Stimulated activated effector memory CD8-positive, alpha-beta T cell treated with anti-CD3 and anti-CD28 coated beads, Interleukin-12 subunit alpha, Interleukin-12 subunit beta, amount 100 ng/mL, for 72 hours (primary cell): Measurements from ENCODE around the gene FAM83G.

Experiments
- ATAC-seq: fragments of 150-1000 bp; cut with Tn5 transposase; 2 replicates; pipeline ENCODE4 v1.10.0; 2021
- DNase-seq, 2 donors: peaks; one replicate each; pipeline ENCODE4 v3.0.0; 2021 to 2022; ENCODE audit warnings: low spot score in 2 of 2
- H3K27ac Mint-ChIP-seq: one replicate; pipeline ENCODE4 v1.8.0; 2022; ENCODE audit warnings: mild to moderate bottlenecking, mixed read lengths
- H3K36me3 Mint-ChIP-seq: one replicate; pipeline ENCODE4 v1.8.0; 2022; ENCODE audit warnings: mild to moderate bottlenecking, mixed read lengths
- H3K4me1 Mint-ChIP-seq: one replicate; pipeline ENCODE4 v1.8.0; 2022; ENCODE audit warnings: mixed read lengths
- H3K4me3 Mint-ChIP-seq: one replicate; pipeline ENCODE4 v1.8.0; 2022; ENCODE audit warnings: mild to moderate bottlenecking, mixed read lengths
- H3K9me3 Mint-ChIP-seq: one replicate; pipeline ENCODE4 v1.8.0; 2022; ENCODE audit warnings: mixed read lengths

Gene FAM83G

DNA sequence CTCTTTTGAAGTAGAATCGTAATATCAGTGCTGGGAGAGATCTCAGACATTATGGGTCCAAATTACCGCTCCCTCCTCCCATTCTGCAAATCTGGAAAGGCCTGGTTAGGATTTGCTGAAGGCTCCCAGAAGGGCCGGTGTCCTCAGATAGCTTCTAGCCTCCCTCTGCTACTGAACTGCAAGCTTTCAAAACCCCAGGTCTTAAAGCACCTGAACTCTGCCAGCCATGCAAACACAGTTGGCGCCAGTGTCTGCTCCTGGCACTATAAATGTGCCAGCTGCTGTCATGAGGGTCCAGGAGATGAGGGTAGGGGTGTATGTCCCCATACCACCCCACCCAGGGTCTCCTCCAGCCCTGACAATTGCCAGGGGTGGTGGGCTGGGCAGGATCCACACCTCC lies 28.4 kb downstream of the FAM83G start:
- peaks cover 8% of the 10 kb centered on the region for H3K4me1 Mint-ChIP-seq
- H3K9me3 Mint-ChIP-seq = no peaks in the 10 kb centered on the region
- H3K27ac Mint-ChIP-seq = no peak overlapping the region
- H3K4me3 Mint-ChIP-seq = no peak overlapping the region
- ATAC-seq (no peak), DNase-seq (no peak)
- H3K36me3 Mint-ChIP-seq = peaks cover 21% of the 10 kb centered on the region

DNA sequence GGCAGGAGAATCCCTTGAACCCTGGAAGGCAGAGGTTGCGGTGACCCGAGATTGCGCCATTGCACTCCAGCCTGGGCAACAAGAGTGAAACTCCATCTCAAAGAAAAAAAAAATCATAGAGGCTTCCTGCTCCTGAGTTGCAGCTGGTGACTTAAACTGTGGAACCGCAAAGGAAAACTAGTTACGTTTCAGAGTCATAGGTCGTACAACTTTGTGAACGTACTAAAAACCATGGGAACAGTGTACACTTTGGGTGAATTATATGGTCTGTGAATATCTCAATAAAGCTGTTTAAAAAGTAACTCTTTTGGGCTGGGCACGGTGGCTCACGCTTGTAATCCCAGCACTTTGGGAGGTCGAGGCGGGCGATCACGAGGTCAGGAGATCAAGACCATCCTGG lies 29.0 kb downstream of the FAM83G start:
- H3K36me3 Mint-ChIP-seq = peaks cover 27% of the 10 kb centered on the region
- no peak overlapping the region for H3K27ac Mint-ChIP-seq
- H3K4me1 Mint-ChIP-seq = peaks cover 8% of the 10 kb centered on the region
- no peaks in the 10 kb centered on the region for H3K9me3 Mint-ChIP-seq
- no peak for DNase-seq
- ATAC-seq = no peak
- no peak overlapping the region for H3K4me3 Mint-ChIP-seq

DNA sequence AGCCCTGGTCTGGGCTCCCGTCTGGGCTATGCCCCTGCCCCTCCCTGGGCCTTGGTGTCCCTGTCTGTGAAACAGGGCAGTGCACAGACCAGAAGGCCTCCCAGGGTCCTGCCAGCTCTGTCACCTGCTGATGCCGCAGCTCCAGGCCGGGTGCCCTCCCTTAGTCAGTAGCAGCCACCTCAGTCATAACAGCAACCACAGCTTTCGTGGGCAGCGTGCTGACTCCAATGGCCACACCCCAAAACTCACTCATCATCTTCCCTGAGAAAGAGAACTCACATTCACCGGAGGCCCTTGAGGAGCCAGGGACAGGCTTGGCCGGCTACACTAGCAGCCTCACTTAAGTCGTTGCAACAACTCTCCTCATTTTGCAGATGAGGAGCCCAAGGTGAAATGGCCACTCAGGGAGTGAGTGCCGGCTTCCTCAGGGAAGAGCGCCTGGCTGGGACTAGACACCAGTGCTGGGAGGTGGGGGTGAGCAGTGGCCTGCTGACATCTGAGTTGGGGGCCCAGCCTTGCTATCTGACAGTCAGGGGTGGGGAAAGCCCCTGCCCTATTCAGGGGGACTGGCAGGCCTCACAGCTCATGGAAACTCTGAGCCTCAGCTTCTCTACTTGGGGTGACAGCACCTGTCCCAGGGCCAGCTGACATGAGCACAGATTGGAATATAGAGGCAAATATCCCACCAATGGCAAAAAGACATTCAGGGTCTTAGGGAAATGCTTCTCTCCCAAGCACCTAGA lies 30.0 kb downstream of the FAM83G start:
- Mint-ChIP-seq H3K4me1 (peaks cover 17% of the 10 kb centered on the region), H3K36me3 (peaks cover 28% of the 10 kb centered on the region), H3K4me3 (no peak overlapping the region), H3K9me3 (no peaks in the 10 kb centered on the region), H3K27ac (peak overlapping the region; percentile 60)
- DNase-seq (no peak), ATAC-seq (peak; percentile 86)

DNA sequence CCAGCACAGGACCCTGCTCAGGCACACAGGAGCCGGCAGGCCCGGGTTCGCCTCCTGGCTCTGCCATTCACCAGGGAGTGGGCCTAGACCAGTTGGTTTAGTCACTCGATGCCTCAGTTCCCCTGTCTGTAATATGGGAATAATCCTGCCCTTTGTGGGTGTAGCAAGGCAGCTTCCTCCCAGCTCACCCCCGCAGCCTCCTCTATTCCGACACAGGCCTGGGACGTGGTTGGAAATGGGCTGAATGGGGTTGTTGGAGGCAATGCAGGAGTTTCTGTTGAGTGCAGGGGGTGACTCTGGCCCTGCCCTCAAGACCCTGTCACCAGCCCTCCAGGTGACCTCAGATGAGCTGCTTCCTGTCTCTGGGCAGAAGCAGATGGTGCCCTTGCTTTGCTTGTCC lies 32.8 kb downstream of the FAM83G start:
- DNase-seq = no peak
- Mint-ChIP-seq H3K4me1 (peaks cover 22% of the 10 kb centered on the region), H3K4me3 (no peak overlapping the region), H3K9me3 (no peaks in the 10 kb centered on the region), H3K27ac (no peak overlapping the region), H3K36me3 (peaks cover 24% of the 10 kb centered on the region)
- no peak for ATAC-seq

DNA sequence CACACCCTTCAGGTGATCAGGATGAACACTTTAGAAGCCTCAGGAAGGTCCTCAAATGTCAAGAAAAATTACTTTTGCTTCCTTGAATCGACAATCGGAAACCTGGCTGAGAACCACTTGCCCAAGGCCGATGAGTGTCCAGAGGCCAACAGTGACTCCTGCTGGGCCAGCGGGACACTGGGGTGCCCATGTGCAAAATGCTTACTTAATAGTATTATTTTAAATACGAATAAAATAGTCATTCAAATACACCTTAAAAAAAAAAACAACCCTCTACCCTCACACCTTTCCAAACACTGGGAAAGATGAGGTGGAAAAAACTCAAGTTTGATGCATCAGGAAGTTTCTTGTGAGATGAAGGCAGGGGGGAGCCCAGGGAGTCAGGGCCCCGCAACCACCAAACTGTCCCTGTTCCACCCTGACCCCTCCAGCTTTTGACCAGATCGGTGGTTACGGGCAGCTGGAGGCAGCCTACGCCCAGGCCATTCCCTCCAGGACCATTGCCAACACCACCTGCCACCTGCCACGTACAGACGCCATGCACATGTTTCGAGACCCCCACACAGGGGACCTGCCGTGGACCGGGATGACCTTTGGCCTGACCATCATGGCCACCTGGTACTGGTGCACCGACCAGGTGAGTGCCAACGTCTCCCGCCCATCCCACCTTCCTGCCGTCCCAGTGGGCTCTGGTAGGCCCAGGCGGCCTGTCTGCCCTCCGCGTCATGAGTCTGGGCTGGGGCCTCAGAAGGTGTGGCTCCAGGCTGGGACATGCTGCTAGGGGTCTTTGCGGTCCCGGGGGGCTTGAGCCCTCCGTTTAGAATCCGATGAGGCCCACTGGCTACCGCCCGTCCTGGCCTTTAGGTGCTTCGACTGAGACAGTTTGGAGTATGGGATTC lies 33.7 kb downstream of the FAM83G start:
- H3K36me3 Mint-ChIP-seq = peaks cover 24% of the 10 kb centered on the region
- H3K4me1 Mint-ChIP-seq = peaks cover 22% of the 10 kb centered on the region
- no peak overlapping the region for H3K4me3 Mint-ChIP-seq
- H3K9me3 Mint-ChIP-seq = no peaks in the 10 kb centered on the region
- ATAC-seq (no peak), DNase-seq (no peak)
- peak overlapping the region; percentile 70 for H3K27ac Mint-ChIP-seq

DNA sequence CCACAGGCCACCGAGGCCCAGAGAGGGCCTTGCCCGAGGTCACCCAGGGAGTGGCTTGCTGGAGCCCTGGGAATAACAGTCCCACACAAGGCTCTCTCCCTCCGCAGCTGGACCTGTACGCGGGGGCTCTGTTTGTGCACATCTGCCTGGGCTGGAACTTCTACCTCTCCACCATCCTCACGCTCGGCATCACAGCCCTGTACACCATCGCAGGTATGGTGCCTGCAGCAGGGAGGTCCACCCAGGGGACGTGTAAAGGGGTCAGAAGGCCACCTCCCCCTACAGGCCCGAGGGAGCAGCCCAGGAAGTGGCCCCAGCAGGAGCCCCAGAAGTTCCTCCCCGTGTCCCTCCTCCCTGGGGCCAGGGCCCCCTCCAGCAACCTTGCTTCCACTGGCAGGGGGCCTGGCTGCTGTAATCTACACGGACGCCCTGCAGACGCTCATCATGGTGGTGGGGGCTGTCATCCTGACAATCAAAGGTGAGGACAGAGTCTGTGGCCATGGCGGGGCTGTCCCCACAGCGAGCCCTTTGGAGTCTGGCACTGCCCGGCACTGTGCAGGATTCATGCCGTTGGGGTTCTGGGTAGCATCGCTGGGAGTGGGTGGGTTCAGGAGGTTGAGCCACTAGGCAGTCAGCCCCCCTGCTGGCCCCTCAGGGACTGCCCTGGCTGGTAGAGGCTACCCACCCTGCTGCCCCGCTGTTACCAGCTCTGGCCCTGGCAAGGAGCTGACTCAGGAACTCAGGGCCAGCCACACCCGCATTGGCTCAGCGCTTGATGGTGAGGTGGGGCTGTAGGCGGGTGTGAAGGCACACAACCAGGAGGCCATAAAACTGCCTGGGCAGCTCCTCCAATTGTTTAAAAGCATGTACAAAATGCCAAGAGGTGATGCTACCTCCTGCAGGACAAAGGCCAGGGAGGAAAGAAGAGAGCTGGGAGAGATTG lies 35.3 kb downstream of the FAM83G start:
- H3K4me3 Mint-ChIP-seq = no peak overlapping the region
- H3K4me1 Mint-ChIP-seq = peaks cover 14% of the 10 kb centered on the region
- peak overlapping the region; percentile 70 for H3K27ac Mint-ChIP-seq
- H3K9me3 Mint-ChIP-seq = no peaks in the 10 kb centered on the region
- DNase-seq (no peak), ATAC-seq (peak; percentile 61)
- H3K36me3 Mint-ChIP-seq = peaks cover 17% of the 10 kb centered on the region

DNA sequence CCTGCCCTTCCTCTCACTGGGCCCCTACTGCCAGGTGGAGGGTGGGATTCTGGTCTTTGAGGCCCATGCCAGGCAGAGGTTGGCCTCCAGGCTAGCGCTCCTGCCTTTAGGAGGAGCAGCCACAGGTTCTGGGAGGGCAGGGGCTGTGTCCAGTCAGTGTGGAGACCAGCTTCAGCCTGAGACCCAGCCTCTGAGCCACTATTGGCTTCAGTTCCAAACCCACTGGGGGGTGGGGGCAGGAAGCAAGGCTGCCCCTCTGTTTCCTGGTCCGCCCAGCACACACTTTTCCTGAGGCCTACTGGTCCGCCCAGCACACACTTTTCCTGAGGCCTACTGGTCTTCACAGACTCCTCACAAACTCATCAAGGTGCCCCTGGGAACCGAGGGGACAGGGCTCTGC lies 36.2 kb downstream of the FAM83G start:
- Mint-ChIP-seq H3K4me3 (no peak overlapping the region), H3K9me3 (no peaks in the 10 kb centered on the region), H3K36me3 (peaks cover 8% of the 10 kb centered on the region), H3K27ac (peak overlapping the region; percentile 68), H3K4me1 (peaks cover 14% of the 10 kb centered on the region)
- no peak for ATAC-seq
- DNase-seq = no peak

DNA sequence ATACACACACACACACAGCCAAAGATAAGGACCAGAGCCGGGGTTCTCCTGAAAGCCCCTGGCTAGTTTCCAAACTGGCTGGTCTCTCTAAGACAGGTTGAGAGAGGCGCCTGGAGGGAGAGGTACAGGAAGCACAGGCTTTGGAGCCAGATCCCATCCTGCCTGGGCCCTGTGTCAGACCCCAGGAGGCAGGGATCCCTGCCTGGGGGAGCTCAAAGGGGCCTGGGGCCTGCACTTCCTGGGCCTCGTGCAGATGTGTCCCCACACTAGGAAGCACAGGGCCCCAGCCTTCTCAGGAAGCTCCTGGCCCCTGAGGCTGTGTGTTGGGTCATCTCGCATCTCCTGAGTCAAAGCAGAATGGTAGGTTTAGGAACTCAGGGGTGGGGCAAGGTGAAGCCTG lies 36.6 kb downstream of the FAM83G start:
- no peak overlapping the region for H3K4me3 Mint-ChIP-seq
- H3K27ac Mint-ChIP-seq = peak overlapping the region; percentile 68
- ATAC-seq (no peak), DNase-seq (no peak)
- peaks cover 8% of the 10 kb centered on the region for H3K36me3 Mint-ChIP-seq
- H3K4me1 Mint-ChIP-seq = peaks cover 17% of the 10 kb centered on the region
- H3K9me3 Mint-ChIP-seq = no peaks in the 10 kb centered on the region

DNA sequence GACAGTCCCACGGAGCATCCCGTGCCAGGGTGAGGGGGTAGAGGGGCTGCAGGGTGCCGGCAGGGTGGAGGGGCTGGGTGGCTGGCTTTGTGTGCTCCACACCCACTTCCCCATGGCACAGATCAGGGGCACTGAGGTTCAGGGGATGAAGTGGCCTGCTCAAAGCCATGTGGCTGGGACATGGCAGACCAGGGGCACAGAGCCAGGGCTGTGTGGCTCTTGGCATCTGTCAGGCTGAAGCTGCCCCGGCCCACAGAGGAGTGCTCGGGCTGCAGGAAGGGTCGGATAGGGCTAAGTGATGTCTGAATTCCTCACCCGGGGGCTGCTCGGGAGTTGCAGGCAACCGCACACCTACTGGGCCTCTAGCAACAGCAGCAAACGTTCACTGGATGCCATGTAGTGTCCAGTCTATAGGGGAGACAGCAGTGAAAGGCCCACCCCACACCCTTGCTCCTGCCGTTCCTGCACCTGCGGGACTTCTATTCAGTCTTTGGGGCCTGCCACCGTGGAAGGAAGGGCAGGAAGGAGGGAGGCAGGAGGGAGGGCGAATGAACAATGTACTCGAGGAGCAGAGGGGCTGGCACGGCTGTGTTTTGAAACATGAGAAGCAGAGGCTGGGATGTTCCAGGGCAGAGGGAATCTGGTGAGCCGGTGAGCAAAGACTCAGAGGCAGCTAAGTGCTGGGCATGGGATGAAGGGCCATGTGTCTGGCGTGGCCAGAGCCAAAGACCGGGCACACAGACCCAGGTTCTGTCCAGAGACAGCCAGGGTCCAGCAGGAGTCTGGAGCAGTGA lies 37.5 kb downstream of the FAM83G start:
- Mint-ChIP-seq H3K9me3 (no peaks in the 10 kb centered on the region), H3K36me3 (peaks cover 8% of the 10 kb centered on the region), H3K4me3 (no peak overlapping the region), H3K4me1 (peaks cover 26% of the 10 kb centered on the region), H3K27ac (no peak overlapping the region)
- DNase-seq = no peak
- no peak for ATAC-seq

DNA sequence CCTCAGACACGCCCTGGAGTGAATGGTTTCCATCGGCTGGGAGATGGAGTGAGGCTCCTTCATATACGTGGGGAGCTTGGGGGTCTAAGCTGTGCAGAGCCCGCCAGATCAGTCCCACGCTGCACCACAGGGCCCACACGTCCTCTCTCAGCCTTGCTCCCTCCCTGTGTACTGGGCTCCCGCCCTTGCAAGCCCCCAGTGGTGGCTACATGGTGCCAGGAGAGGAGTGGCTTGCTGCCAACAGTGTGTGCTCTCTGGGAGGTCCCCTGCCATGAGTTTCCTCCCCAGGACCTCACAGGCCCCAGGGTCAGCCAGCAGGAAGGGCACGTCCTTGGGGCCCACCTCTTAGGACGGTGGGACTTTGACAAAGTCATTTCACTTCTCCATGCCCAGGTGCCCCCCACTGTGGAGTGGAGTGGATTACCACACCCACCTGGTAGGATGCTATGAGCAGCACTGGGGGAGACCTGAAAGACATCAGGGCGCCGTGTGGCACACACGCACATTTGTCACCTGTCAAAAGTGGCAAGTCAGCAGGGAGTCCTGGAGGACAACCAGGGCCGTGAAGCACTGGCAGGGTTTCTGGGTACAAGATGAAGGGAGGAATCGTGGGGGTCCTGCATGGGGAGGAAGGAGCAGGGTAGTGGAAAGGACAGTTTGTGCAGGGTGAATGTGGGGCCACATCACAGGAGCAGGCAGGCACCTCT lies 38.9 kb downstream of the FAM83G start:
- H3K4me1 Mint-ChIP-seq = peaks cover 36% of the 10 kb centered on the region
- H3K36me3 Mint-ChIP-seq = peaks cover 4% of the 10 kb centered on the region
- H3K4me3 Mint-ChIP-seq = no peak overlapping the region
- no peaks in the 10 kb centered on the region for H3K9me3 Mint-ChIP-seq
- DNase-seq (no peak), ATAC-seq (no peak)
- no peak overlapping the region for H3K27ac Mint-ChIP-seq

DNA sequence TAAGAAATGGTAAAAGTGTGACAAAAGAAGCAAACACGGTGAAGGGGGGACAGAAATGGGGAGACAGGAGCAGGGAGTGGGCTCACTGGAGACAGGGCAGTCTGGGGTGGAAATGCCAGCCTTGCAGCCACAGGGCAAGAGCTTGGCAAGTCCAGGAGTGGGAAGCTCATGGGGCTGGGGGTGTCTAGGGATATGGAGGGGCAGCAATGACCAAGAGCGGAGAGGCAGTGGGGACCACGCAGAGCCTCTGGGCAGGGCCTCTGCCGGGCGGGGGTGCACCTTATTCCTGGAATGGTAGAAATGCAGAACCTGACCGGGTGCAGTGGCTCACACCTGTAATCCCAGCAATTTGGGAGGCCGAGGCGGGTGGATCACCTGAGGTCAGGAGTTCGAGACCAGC lies 40.0 kb downstream of the FAM83G start:
- Mint-ChIP-seq H3K36me3 (no peaks in the 10 kb centered on the region), H3K4me1 (peaks cover 32% of the 10 kb centered on the region), H3K9me3 (no peaks in the 10 kb centered on the region), H3K4me3 (no peak overlapping the region), H3K27ac (peak overlapping the region; percentile 15)
- no peak for DNase-seq
- ATAC-seq = no peak

DNA sequence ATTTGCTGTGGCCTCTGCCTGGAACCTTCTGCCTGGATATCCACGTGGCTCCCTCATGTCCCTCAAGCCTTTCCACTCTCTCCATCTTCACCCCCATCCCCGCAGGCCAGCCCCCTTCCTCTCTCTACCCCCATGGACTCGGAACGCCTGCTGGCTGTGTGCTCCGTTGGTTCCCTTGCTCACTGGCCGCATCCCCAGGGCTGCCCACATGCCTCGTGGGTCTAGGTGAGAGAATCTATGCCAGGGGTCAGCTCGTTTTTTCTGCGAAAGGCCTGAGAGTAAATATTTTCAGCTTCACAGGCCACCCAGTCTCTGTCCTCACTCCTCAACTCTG lies 40.6 kb downstream of the FAM83G start:
- no peak for DNase-seq
- Mint-ChIP-seq H3K9me3 (no peaks in the 10 kb centered on the region), H3K27ac (peak overlapping the region; percentile 15), H3K36me3 (no peaks in the 10 kb centered on the region), H3K4me1 (peaks cover 27% of the 10 kb centered on the region), H3K4me3 (no peak overlapping the region)
- ATAC-seq = no peak

DNA sequence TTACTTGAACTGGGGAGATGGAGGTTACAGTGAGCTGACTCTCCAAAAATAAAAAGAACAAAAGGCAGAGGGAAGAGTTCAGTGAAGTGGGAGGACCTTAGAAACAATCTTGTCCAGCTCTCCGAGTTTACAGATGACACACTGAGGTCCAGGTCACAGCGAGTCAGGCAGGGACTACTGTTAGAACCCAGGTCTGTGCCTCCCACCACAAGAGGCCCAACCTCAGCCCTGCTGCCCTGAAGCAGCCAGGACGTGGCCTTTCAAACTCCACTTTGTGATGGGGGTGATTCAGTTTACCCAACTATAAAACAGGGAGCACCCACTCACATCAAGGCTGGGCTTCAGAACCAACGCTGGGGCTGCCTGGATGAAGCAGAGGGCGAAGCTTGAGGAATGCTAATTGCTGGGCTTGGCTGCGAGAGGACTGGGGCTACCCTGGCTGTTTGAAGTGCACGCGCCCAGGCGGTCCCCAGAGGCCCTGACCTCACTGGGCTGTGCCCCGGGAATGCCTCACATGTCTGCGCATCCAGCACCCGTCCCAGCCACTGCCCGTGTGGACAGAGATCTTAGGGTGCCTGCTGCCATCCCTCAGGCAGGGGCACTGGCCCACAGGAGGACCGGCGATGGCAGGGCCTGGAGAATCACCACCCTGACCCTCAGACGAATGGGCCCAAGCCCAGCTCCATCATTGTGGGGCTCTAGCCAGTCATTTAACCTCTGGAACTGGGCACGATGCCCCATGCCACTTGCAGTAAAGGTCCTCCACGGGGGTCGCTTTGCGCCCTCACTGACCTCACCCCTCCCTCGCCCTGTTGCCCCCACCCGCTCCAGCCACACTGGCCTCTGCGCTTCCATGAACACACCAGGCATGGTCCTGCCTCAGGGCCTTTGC lies 41.2 kb downstream of the FAM83G start:
- no peaks in the 10 kb centered on the region for H3K36me3 Mint-ChIP-seq
- no peak overlapping the region for H3K4me3 Mint-ChIP-seq
- H3K4me1 Mint-ChIP-seq = peaks cover 27% of the 10 kb centered on the region
- H3K9me3 Mint-ChIP-seq = no peaks in the 10 kb centered on the region
- H3K27ac Mint-ChIP-seq = peak overlapping the region; percentile 46
- DNase-seq (no peak), ATAC-seq (peak; percentile 33)
